ENCODE data around the gene NECTIN4.

The NECTIN4 gene

DNA sequence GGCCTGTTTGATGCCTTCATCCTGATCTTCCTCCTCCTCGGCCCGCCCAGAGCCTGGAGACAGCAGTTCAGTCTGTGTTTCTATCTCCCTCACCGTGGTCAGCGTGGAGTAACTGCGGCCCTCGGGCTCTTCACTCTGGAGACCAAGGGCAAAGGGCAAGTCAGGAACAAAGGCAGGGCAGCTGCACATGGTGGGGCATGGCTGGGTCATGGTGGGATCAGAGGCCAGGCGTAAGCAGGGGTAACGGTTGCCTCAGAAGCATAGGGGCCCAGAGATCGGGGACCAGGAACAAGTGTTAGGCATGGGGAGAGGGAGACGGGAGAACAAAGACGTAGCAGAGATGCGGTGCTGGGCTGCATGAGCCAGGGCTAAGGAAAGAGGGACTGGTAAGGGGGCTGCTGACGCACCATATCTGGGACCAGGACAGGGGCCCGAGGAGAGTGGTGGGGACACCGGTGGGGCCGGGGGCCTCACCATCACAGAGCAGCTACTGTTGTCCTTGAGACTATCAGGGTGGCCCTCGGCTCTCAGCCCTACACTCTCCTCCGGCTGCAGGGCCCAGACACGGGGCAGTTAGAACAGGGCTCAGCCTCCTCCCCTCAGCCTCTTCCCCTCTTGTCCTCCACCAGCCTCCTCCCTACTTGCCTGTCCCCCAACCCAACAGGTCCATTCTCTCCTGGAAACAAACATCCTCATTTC is 16.5 kb downstream of the NECTIN4 start:
- no peak overlapping the region for H3K4me3 ChIP-seq (ENCODE audit: low read depth in 1 of 2, low read length in 2 of 2)
- ATAC-seq (ENCODE audit: insufficient read depth, low read depth) (no peak), DNase-seq (no peak)
- H3K27me3 ChIP-seq (ENCODE audit: insufficient read depth, low read length, poor library complexity), result no peaks in the 10 kb centered on the region
- H3K4me1 ChIP-seq (ENCODE audit: insufficient read depth, low read length), result peaks cover 23% of the 10 kb centered on the region
- no peak overlapping the region for H2AFZ ChIP-seq (ENCODE audit: low read depth, low read length)
- H4K20me1 ChIP-seq (ENCODE audit: insufficient read depth, low read length), result peaks cover 3% of the 10 kb centered on the region
- no peak for TF ChIP-seq EZH2 (IDR thresholded peaks at IDR 0.05; ENCODE audit: borderline replicate concordance, low read depth, low read length, severe bottlenecking)
- TF ChIP-seq, protein P1, sequence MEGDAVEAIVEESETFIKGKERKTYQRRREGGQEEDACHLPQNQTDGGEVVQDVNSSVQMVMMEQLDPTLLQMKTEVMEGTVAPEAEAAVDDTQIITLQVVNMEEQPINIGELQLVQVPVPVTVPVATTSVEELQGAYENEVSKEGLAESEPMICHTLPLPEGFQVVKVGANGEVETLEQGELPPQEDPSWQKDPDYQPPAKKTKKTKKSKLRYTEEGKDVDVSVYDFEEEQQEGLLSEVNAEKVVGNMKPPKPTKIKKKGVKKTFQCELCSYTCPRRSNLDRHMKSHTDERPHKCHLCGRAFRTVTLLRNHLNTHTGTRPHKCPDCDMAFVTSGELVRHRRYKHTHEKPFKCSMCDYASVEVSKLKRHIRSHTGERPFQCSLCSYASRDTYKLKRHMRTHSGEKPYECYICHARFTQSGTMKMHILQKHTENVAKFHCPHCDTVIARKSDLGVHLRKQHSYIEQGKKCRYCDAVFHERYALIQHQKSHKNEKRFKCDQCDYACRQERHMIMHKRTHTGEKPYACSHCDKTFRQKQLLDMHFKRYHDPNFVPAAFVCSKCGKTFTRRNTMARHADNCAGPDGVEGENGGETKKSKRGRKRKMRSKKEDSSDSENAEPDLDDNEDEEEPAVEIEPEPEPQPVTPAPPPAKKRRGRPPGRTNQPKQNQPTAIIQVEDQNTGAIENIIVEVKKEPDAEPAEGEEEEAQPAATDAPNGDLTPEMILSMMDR (IDR thresholded peaks at IDR 0.05; ENCODE audit: borderline replicate concordance, extremely low read depth, low read length, poor library complexity, severe bottlenecking), result no peak
- 0 out of 2 replicates have a peak overlapping the region, but pooled peaks have one; percentile 18 for H3K27ac ChIP-seq (ENCODE audit: low read length)
- H3K4me2 ChIP-seq (ENCODE audit: insufficient read depth, low read length), result no peak overlapping the region
- H3K79me2 ChIP-seq (ENCODE audit: insufficient read depth, low read length), result peaks cover 18% of the 10 kb centered on the region
- no peaks in the 10 kb centered on the region for H3K9me3 ChIP-seq (ENCODE audit: insufficient read depth, low read length, severe bottlenecking)
- H3K9ac ChIP-seq (ENCODE audit: low read depth, low read length), result no peak overlapping the region
- H3K36me3 ChIP-seq (ENCODE audit: insufficient read depth, low read length), result no peaks in the 10 kb centered on the region; the same call in 1 of the 2 replicates

DNA sequence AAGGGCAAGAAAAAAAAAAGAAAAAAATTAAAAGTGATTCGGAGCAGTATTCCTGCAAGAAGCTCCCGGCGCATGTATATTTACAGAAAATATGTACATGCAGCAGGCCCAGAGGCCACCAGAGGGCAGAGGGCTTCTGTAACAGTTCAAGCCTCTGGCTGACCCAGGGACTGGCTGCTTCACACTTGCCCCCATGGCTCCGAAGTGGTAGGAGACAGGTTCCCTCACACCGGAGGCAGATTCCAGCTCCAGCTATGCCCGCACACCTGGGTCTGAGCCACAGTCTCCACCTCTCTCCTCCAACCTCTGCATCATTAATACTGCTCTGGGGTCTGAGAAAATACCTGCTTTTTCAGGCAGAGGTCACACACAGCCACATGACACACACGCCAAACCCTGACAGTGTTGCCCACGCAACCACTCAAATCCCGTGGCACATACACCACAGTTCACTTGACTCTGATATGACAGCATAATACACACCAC is 17.4 kb downstream of the NECTIN4 start:
- no peak for ATAC-seq (ENCODE audit: insufficient read depth, low read depth)

DNA sequence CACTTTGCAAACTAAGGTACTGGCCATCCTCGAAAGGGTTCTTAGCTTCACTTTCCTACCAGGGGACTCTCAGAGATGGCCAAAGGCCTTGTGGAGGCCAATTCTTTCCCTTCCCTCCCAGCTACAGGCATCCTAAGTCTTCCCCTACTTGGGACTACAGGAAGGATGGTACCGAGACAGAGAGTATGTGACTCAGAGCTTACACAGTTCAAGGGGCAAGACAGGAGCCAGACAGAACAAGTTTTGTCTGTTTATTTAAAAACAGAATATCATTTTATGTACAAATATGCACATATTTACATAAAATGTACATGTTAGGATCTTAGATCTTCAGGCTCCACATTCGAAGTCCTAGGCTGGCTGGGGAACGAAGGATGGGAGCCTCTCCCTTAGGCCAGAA is 18.6 kb downstream of the NECTIN4 start:
- ATAC-seq (ENCODE audit: insufficient read depth, low read depth) (no peak), DNase-seq (no peak)
- Histone ChIP-seq H3K9me3 (ENCODE audit: insufficient read depth, low read length, severe bottlenecking) (no peaks in the 10 kb centered on the region), H3K4me1 (ENCODE audit: insufficient read depth, low read length) (peaks cover 43% of the 10 kb centered on the region), H3K4me2 (ENCODE audit: insufficient read depth, low read length) (no peak overlapping the region), H3K36me3 (ENCODE audit: insufficient read depth, low read length) (peaks cover 12% of the 10 kb centered on the region), H3K27me3 (ENCODE audit: insufficient read depth, low read length, poor library complexity) (no peaks in the 10 kb centered on the region), H3K4me3 (ENCODE audit: low read depth in 1 of 2, low read length in 2 of 2) (no peak overlapping the region), H3K27ac (ENCODE audit: low read length) (peak overlapping the region; percentile 60), H3K9ac (ENCODE audit: low read depth, low read length) (no peak overlapping the region), H4K20me1 (ENCODE audit: insufficient read depth, low read length) (peaks cover 16% of the 10 kb centered on the region), H3K79me2 (ENCODE audit: insufficient read depth, low read length) (peaks cover 38% of the 10 kb centered on the region), H2AFZ (ENCODE audit: low read depth, low read length) (no peak overlapping the region; the same call in 1 of the 2 replicates)
- TF ChIP-seq, protein P1 (IDR thresholded peaks at IDR 0.05; ENCODE audit: borderline replicate concordance, extremely low read depth, low read length, poor library complexity, severe bottlenecking), result no peak
- no peak for TF ChIP-seq EZH2 (IDR thresholded peaks at IDR 0.05; ENCODE audit: borderline replicate concordance, low read depth, low read length, severe bottlenecking)

More for the DNA sequence above, 17.4 kb downstream of the NECTIN4 start:
- peaks cover 9% of the 10 kb centered on the region for H4K20me1 ChIP-seq (ENCODE audit: insufficient read depth, low read length)
- no peak overlapping the region for H3K27ac ChIP-seq (ENCODE audit: low read length)
- H3K9me3 ChIP-seq (ENCODE audit: insufficient read depth, low read length, severe bottlenecking), result no peaks in the 10 kb centered on the region
- H3K9ac ChIP-seq (ENCODE audit: low read depth, low read length), result no peak overlapping the region
- peak; percentile 38 for DNase-seq
- H3K4me1 ChIP-seq (ENCODE audit: insufficient read depth, low read length), result peaks cover 32% of the 10 kb centered on the region
- no peak overlapping the region for H2AFZ ChIP-seq (ENCODE audit: low read depth, low read length)
- H3K79me2 ChIP-seq (ENCODE audit: insufficient read depth, low read length), result peaks cover 27% of the 10 kb centered on the region
- H3K4me3 ChIP-seq (ENCODE audit: low read depth in 1 of 2, low read length in 2 of 2), result no peak overlapping the region
- TF ChIP-seq, protein P1 (IDR thresholded peaks at IDR 0.05; ENCODE audit: borderline replicate concordance, extremely low read depth, low read length, poor library complexity, severe bottlenecking), result peak; percentile 58
- TF ChIP-seq EZH2 (IDR thresholded peaks at IDR 0.05; ENCODE audit: borderline replicate concordance, low read depth, low read length, severe bottlenecking), result no peak
- no peak overlapping the region for H3K4me2 ChIP-seq (ENCODE audit: insufficient read depth, low read length)
- no peaks in the 10 kb centered on the region for H3K27me3 ChIP-seq (ENCODE audit: insufficient read depth, low read length, poor library complexity)
- peaks cover 1% of the 10 kb centered on the region for H3K36me3 ChIP-seq (ENCODE audit: insufficient read depth, low read length)
